Limb (tissue), 2 donors: ENCODE measurements around the gene QSOX2.

Experiments
- DNase-seq, 2 donors: peaks; one replicate each; pipeline ENCODE4 v3.0.0-alpha.2; 2016; ENCODE audit errors: extremely low spot score in 2 of 2

QSOX2 gene

DNA sequence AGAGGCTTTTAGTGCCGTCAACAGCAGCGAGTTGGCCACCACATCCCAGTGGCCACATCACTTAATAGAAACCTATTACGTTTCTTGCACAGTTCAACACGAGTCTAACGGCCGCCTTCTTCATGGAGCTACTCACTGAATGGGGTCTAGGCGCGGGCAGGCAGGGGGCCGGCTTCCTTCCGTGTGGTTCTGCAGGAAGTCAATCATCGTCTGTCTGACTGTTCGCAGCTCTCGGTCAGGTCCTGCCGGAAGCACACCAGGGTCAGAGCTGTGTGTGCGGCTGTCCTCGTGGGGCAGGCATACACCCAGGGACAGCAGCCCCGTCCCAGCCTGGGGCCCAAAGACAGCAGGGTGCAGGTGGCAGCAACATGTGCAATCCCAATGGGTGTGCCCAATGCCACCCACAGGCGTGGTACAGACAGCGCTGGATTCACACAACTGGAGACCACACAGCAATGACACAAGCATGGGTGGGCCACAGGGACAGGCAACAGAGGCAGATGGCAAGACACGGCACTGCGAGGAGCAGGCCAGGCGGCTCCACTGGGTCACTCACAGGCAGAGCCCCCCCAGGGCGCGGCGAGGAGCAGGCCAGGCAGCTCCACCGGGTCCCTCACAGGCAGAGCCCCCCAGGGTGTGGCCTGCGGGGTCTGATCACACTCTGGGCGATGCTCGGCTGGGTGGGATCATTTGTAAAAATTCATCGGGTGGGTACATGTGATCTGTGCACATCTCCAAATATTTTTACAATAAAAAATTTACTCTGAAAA lies 21.6 kb downstream of the QSOX2 start:
- no peak for DNase-seq

GRCh38 chr9:136222906-136223285 lies 22.7 kb downstream of the QSOX2 start:
- no peak for DNase-seq

DNA sequence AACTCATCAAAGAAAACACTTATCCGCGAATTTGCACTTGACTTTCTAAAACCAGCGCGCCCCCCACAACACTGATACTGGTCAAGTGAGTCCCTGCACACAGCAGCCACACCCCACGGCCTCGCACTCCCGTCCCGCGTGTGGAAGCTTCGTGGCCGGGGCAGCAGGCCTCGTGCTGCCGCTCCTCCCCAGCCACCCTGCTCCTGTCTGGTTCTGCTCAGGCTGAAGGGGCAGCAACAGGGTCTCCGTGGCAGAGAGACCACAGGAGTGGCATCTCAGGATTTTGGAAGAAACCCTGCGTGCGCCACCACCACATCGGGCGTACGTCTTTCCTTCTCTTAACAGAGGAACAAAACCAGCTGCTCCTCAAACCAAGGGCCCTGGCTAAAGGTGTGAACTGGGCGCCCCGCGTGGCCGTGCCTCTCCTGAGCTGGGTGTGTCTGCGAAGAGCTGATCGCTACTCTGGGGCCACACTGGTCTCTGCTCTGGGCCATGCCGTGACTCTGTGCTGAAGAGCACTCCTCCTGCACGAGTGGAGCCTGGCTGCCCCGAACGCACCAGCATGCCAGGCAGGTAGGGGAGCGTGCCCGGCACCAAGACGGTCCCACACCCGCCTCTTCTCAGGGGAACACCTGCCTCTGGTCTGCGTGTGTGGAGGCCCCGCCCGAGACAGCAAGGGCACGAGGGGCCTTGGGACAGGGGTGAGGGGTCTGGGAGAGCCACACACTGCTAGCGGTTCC lies 23.3 kb downstream of the QSOX2 start:
- no peak for DNase-seq

- no peak for DNase-seq
These were observed 25.4 kb downstream of the QSOX2 start for GRCh38 chr9:136220017-136220729.

GRCh38 chr9:136219276-136219675 lies 26.3 kb downstream of the QSOX2 start:
- no peak for DNase-seq

DNA sequence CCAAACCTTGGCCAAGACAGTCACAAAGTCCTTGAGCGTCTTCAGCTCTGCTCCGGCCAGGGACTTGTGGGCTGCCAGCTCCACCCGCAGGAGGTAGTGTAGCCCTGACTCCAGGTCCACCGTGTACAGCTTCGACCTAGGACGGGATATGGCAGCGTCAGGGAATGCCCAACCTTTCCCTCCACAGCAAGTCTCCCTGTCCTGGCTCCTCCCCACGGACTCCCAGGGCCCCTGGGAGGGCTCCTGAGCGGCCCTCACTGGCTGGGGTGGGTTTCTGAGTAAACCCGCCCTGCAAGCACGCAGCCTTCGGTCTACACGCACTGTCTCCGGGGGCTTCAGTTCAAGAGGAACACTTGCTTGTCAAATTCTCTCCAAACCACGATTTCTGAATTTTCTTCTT lies 26.9 kb downstream of the QSOX2 start:
- no peak for DNase-seq

- no peak for DNase-seq
These were observed 27.3 kb downstream of the QSOX2 start for GRCh38 chr9:136218271-136218670.

GRCh38 chr9:136216541-136217244 lies 28.9 kb downstream of the QSOX2 start:
- DNase-seq, result no peak

DNA sequence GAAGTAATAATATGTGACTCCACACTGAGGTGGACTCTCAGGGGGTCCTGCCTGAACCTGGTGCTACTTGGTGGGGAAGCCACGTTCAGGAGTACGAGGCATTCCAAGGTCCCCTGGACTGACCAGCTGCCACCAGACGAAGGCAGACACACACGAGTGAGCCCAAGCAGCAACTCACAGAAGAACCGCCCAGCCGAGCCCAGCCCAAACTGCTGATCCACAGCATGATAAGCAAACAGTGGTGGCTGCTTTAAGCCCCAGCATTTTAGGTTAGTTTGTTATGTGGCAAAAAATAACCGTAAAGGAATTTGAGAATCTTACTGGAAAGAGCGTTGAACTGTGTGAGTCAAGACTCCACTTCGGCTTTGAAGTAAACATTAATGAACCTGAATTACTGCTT lies 31.9 kb downstream of the QSOX2 start:
- DNase-seq, result no peak

DNA sequence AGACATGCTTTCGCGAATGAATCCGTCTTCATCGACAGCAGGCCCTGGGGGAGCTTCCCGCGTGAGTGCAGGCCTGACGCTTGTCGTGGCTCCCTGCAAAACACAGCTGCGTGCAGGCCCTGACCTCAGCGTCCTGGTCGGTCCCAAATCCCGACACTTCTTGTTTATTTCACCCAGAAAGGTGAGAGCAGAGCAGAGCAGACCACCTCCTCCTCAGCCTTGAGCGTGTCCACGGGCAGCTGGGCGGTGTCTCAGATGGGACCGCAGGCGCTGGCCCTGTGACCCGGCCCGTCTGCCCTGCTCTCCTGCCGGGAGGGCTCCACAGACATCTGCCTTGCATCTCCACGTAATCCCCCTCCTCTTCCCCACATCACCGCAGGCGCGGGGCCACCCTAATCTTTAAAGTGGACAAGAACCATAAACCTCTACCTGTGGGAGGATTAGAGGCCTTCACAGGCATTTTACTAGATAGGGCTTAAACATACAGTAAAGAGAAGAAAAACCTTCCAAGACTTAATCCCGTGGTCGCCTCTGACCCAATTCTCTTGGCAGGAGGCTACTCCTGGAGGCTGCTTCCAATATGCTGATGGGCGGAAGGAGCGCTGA lies 33.2 kb downstream of the QSOX2 start:
- no peak for DNase-seq

- DNase-seq, result no peak
These were observed 33.9 kb downstream of the QSOX2 start for GRCh38 chr9:136211441-136212344.

GRCh38 chr9:136211006-136211405 lies 34.6 kb downstream of the QSOX2 start:
- DNase-seq, result no peak

DNA sequence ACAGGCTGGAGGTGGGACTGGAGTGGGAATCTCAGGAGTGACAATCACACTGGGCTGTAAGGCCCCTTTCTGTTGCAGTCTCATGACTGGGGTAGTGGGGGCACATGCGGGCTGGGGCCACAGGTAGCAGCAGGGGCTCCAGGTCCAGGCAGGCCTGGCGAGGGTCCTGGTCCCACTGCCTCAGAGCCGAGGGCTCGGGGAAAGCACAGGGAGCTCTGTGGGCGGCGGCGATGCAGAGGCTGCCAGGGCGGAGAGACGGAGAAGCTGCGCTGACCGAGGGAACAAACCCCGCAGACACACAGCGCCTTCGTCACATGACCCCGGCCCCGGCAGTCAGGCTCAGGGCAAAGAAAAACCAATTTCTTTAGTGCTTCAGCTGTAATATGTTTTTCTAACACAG lies 35.3 kb downstream of the QSOX2 start:
- no peak for DNase-seq

GRCh38 chr9:136209786-136210185 lies 35.8 kb downstream of the QSOX2 start:
- no peak for DNase-seq

- no peak for DNase-seq
These were observed 36.4 kb downstream of the QSOX2 start for GRCh38 chr9:136209232-136209631.

DNA sequence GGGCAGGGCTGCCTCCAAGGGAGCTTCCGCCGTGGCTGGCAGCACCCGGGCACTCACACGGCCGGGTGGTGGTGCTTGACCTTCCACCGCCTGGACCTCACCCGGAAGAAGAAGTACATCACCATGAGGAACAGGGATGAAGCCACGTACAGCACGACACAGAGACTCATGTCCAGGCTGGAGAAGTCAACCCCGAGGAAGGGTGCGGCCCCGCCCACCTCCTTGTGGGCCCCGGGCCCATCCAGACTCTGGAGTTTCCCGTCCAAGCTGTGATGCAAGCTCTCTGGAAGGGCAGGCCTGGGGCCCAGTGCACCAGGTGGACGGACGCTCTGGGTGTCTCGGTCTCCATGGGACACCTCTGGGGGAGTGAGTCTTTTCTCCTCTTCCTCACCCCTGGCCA lies 36.9 kb downstream of the QSOX2 start:
- DNase-seq, result no peak

DNA sequence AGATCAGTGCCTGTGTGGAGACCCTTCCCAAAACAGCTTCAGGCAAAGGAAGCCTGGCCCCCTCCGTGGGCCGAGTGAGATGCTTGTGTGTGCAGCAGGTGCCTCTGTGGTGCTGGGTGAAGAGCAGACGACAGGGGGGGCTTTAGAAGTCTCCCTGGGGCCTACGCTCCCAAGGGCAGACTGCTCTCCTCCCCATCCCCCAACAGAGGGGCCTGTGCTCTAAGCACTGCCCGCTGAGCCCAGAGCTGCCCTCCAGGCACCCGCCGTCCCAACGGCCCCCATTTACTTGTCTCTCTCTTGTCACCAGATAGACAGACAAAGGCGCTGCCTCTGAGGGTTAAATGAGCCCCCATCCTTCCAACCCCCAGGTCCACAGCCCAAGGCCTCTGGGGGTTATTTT lies 38.0 kb downstream of the QSOX2 start:
- DNase-seq, result no peak

GRCh38 chr9:136206602-136207275 lies 38.9 kb downstream of the QSOX2 start:
- DNase-seq, result no peak

GRCh38 chr9:136205707-136205992 lies 40.0 kb downstream of the QSOX2 start:
- DNase-seq, result no peak
